Dermis blood vessel endothelial cell (primary cell): ENCODE data around the gene LRTM2. TPM values are rescaled to one million over a fixed set of nuclear protein-coding genes. Genes with fewer than 3 reads are reported as not detected.

Experiments used
- DNase-seq: peaks from one replicate; pipeline ENCODE4 v3.0.0; 2010
- total RNA-seq: library from RNA; depleted of rRNA; stranded (reverse); fragments of >200 nt; gene quantifications from 2 replicates; pipeline ENCODE4 v1.2.3, GENCODE V29; 2014

The LRTM2 gene
- total RNA-seq, 1 donor from 2014 or later: not detected

DNA sequence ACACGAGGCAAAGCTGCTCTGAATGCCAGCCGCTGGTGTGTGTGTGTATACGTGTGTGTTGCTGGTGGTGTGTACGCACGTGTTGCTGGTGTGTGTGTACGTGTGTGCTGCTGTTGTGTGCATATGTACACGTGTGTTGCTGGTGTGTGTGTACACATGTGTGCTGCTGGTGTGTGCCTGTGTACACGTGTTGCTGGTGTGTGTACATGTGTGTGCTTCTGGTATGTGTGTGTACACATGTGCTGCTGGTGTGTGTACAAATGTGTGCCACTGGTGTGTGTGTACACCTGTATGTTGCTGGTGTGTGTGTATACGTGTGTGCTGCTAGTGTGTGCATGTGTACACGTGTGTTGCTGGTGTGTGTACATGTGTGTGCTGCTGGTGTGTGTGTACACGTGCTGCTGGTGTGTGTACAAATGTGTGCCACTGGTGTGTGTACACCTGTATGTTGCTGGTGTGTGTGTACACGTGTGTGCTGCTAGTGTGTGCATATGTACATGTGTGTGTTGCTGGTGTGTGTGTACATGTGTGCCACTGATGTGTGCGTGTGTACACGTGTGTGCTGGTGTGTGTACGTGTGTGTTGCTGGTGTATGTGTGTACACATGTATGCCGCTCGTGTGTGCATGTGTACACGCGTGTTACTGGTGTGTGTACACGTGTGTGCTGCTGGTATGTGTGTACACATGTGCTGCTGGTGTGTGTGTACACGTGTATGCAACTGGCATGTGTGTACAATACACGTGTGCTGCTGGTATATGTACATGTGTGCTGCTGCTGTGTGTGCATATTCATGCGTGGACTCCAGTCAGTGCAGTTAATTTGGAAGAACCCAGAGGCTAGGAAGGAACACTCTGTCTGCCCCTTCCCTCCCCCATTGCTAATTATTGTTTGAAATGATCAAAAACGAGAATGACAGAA is 50.9 kb downstream of the LRTM2 start:
- no peak for DNase-seq

GRCh38 chr12:1872001-1872400 is 51.6 kb downstream of the LRTM2 start:
- no peak for DNase-seq

- no peak for DNase-seq
Observed at GRCh38 chr12:1872448-1872847, 52.1 kb downstream of the LRTM2 start.

DNA sequence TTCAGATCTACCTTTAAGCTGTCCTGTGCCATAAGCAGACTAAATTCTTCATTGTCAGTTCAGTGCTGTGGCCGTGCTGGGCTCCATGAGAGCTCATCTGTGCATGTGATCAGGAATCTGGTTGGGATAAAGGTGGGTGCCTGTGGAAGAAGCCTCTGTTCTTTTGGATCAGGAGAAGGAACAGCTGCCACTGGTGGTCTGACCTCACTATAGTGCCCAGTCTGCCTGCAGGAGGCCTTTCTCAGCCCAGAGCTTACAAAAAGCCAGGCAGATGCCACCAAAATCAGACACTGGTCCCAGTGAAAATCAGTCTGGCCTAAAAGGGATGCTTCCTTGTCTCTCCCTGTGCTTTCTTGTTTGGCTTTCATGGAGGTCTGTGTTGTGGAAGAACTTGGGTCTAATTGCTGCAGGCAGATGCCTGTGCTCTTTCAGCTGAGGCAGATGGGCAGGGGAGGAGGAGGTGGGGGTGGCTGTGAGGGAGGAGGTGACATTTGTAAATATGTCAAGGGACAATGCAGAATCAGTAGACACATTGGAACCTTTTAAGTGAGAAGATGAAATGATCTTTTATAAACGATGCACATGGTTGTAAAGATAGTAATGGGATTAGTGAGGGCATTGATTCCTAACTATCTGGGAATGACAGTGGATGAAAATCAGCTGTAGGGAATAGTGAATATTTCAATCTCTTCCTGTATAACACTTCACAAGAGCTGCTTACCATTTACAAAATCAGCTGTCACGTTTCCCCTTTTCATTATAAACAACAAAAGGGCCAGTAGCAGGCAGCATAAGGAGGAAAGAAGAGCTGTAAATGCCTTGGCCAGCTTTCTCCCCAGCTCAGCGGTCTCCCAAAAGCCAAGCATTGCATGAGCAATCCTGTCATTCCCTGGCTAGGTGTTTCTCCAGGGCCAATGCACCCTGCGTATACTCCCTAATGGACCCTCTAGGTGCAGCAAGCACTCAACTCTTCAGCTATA is 53.5 kb downstream of the LRTM2 start:
- DNase-seq: no peak

- DNase-seq: no peak
Observed at GRCh38 chr12:1875608-1876007, 55.2 kb downstream of the LRTM2 start.

GRCh38 chr12:1876086-1876485 is 55.7 kb downstream of the LRTM2 start:
- no peak for DNase-seq

DNA sequence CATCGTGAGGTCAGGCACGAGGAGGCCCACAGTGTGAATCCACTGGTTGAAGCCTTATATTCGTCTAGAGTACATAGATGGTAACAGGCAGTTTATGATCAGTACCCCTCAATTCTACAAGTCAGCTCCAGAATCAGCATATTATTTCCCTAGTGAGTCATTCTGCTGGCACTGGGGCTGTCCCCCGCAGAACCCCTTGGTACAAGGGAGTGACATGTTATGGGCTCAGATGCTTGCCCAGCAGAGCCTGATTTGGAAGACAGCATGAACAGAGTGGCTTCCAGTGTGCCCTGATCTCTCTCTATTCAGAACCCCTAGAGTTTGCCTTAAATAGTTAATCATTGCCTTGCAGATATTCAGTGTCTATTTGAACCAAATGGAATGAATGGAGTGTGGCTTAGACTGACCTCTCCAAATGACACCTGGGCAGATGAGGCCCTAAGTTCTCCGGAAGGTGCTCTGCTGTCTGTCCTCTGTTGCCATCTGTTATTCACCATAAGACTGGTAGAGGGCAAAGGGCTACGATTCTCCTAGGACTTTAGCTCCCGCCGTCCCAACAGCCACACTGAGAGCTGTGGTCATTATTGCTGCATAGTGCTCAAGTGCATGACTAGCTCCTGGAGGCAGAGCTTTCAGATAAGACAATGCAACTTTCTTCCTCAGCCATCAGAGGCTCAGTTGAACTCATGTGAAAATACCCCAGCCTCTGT is 57.0 kb downstream of the LRTM2 start:
- DNase-seq: no peak

DNA sequence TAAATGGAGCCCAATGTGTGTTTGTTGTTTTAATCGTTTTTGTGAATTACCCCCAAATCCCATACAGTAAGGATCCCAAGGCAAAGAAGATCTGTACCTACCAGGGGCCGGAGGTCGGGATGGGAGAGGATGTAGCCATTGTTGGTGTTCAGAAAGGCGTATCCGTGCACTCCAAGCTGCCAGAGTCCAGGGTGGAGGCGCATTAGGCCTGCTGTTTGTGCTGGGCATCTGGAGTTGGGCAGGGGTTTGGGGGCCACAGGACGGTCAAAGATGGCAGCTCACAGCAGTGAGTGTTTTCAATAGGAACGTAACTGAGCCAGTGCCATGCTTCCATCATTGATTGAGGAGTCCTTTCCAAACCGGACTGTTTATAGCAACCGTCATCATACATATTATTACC is 57.8 kb downstream of the LRTM2 start:
- DNase-seq: no peak

DNA sequence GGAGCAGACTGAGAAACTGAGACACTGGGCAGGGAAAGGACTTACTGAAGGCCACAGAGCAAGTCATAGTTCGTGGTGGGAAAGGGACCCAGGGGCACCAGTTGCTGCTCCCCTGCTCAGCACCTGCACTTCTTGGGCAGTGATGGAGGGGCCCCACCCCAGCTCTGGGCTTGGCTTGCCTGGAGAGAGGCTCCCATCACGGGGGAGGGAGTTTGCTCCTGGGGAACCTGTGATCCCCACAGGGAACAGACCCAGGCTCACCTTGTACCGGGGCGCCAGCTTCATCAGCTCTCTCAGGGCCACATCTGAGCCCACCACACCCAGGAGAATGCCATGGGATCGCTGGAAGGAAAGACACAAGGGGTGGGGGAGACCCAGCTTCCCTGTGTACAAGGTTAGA is 58.3 kb downstream of the LRTM2 start:
- no peak for DNase-seq

- DNase-seq: no peak
Observed at GRCh38 chr12:1879633-1880032, 59.3 kb downstream of the LRTM2 start.

GRCh38 chr12:1880153-1880845 is 59.9 kb downstream of the LRTM2 start:
- DNase-seq: no peak

- DNase-seq: no peak
Observed at GRCh38 chr12:1880876-1881275, 60.5 kb downstream of the LRTM2 start.

DNA sequence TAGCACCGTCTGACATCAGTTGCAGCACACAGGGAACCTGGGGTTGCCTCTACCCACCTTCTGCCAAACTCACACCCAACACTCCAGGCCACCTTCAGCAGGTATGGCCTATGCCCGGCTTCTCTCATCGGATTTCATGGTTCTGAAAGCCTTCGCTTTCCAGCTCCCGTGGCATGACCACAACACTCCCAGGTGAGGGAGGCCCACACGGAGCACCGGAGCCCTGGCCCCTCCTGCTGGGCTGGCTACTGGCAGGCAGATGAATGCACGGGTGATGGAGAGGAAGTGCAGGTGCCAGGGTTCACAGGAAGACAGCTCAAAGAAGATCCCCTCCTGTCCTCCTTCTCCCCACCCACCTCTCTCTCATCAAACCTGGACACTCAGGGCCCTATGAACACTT is 60.9 kb downstream of the LRTM2 start:
- DNase-seq: no peak

DNA sequence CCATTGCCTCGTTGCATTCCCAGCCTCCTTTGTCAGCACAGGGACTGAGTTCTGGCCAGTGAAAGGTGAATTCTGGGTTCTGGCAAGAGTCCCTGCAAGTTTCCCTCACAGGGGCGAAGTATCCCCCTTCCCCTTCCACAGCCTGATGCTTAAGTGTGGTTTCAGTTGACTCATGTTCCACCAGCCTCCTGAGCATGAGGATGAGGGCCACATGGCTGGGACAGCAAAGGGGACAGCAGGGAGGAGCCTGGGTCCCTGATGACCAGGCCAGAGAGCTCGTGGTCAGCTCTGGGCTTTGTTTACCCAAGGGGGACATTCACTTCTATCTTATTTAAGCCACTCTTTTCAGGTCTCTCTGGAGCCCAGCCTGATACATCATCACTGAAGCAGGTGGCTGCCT is 61.6 kb downstream of the LRTM2 start:
- no peak for DNase-seq

DNA sequence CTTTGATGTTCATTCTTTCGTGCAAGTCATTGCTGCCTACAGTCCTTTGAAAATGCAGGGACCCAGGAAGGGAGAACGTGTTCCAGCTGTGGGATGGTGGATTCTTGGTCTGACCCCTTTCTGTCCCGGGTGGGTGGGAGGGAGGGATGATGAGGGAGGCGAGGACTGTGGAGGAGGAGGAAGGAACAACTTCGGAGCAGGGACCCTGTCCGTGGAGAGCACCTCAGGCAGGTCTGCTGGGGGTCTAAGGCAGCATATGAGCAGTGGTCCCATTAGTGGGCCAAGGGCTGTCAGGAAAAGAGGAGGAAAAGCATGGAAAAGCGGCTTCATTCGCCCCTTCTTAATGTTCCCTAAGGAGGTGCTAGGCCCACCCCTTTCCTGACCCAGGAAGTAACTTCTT is 62.0 kb downstream of the LRTM2 start:
- no peak for DNase-seq

GRCh38 chr12:1882850-1883470 is 62.6 kb downstream of the LRTM2 start:
- DNase-seq: no peak

- DNase-seq: no peak
Observed at GRCh38 chr12:1883513-1883912, 63.1 kb downstream of the LRTM2 start.

GRCh38 chr12:1884651-1885050 is 64.3 kb downstream of the LRTM2 start:
- DNase-seq: no peak

DNA sequence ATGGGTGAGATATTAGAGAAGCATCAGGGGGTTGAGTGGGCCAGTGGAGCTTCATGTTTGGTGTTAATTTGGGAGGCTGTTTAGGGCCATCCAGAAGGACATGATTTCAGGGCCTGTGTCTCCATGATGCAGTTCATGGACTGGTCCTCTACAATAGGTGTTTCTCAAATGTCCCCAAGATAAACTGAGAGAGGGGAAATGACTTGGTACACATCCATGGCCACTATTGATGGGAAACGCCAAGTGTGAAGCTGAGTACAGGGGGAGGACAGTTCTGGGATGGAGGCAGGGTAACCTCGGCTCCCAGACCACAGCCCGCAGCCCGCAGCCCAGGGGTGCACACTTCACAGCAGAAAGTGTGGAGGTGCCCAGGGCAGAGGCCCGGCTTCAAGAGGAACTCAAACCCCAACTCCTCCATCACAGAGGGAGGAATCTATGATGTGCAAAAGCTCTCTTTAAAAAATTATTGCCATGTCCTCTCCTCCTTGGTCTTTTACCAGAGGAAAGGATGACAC is 64.8 kb downstream of the LRTM2 start:
- no peak for DNase-seq

DNA sequence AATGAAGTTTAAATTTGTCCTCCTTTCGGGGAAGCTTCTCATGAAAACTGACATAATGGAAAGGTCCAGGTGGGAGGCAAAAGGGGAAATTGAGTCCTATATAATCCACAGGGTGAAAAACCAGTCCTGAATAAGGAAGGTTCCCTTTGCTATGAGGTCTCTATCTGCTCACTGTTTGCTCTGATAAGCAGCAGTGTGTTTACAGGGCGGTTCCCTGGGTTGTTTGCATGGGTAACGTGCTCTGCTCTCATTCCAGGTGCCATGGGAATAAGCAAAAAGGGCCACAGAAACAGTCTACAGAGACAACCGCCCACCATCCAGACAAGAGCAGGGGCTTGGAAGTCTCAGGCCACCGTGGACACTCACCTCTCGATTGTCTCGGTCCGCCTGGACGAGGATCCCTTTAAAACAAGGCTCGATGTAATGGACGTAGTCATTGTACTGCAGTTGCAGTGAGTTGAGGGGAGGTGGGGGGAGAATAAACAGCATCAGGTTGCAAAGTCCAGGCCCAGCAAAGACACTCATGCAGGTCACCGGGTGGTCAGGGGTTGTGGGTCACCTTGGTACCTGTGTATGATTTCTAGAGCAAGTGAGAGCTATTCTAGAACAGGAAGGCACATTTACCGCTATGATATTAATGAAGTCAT is 65.4 kb downstream of the LRTM2 start:
- DNase-seq: no peak
